Progenitor cell of endocrine pancreas (in vitro differentiated cells): ENCODE data around the gene MBNL1. TPM values are rescaled to one million over a fixed set of nuclear protein-coding genes. Genes with fewer than 3 reads are reported as not detected.

Experiments used
- DNase-seq: peaks from one replicate; pipeline ENCODE4 v3.0.0; 2021; ENCODE audit warnings: low spot score; ENCODE audit not compliant: unreplicated experiment
- H3K27ac Mint-ChIP-seq: 2 replicates; pipeline ENCODE4 v1.8.0; 2021; ENCODE audit warnings: mild to moderate bottlenecking, moderate library complexity, mixed read lengths
- H3K27me3 Mint-ChIP-seq: 2 replicates; pipeline ENCODE4 v1.8.0; 2021; ENCODE audit warnings: mixed read lengths
- H3K36me3 Mint-ChIP-seq: 2 replicates; pipeline ENCODE4 v1.8.0; 2022; ENCODE audit warnings: mixed read lengths; ENCODE audit not compliant: insufficient read depth
- H3K4me1 Mint-ChIP-seq: 2 replicates; pipeline ENCODE4 v1.8.0; 2021; ENCODE audit warnings: low read depth, mixed read lengths
- H3K4me3 Mint-ChIP-seq: 2 replicates; pipeline ENCODE4 v1.8.0; 2021; ENCODE audit warnings: low read depth, mild to moderate bottlenecking, moderate library complexity, mixed read lengths
- H3K9me3 Mint-ChIP-seq: 2 replicates; pipeline ENCODE4 v1.8.0; 2021; ENCODE audit warnings: low read depth, mixed read lengths
- CTCF ChIP-seq: fragments of 200-600 bp; sonication (generic); IDR thresholded peaks from one replicate; pipeline ENCODE4 v1.5.0; 2021; ENCODE audit warnings: antibody characterized with exemption, mild to moderate bottlenecking; ENCODE audit not compliant: unreplicated experiment
- total RNA-seq: library from RNA; stranded (reverse); gene quantifications from 2 replicates; pipeline ENCODE4 v1.2.1, GENCODE V29; 2021

The MBNL1 gene
- total RNA-seq, 1 donor from 2014 or later, result 29.4 TPM

GRCh38 chr3:152309031-152309430 is 40.3 kb downstream of the MBNL1 start:
- Mint-ChIP-seq H3K36me3 (no peaks in the 10 kb centered on the region), H3K27ac (no peak overlapping the region), H3K27me3 (no peaks in the 10 kb centered on the region), H3K9me3 (no peaks in the 10 kb centered on the region), H3K4me3 (no peak overlapping the region), H3K4me1 (peaks cover 38% of the 10 kb centered on the region)
- DNase-seq, result no peak
- TF ChIP-seq CTCF, result no peak

GRCh38 chr3:152309535-152310307 is 41.0 kb downstream of the MBNL1 start:
- Mint-ChIP-seq H3K9me3 (no peaks in the 10 kb centered on the region), H3K27ac (no peak overlapping the region), H3K27me3 (no peaks in the 10 kb centered on the region), H3K4me1 (peaks cover 41% of the 10 kb centered on the region), H3K4me3 (no peak overlapping the region), H3K36me3 (no peaks in the 10 kb centered on the region)
- no peak for TF ChIP-seq CTCF
- no peak for DNase-seq

- Mint-ChIP-seq H3K27ac (no peak overlapping the region), H3K4me3 (no peak overlapping the region), H3K9me3 (no peaks in the 10 kb centered on the region)
Observed at GRCh38 chr3:152313430-152313829, 44.7 kb downstream of the MBNL1 start.

GRCh38 chr3:152313914-152314313 is 45.2 kb downstream of the MBNL1 start:
- no peaks in the 10 kb centered on the region for H3K27me3 Mint-ChIP-seq
- H3K4me1 Mint-ChIP-seq, result peaks cover 34% of the 10 kb centered on the region
- DNase-seq, result no peak
- no peaks in the 10 kb centered on the region for H3K36me3 Mint-ChIP-seq
- H3K27ac Mint-ChIP-seq, result no peak overlapping the region
- H3K4me3 Mint-ChIP-seq, result peak overlapping the region; percentile 24
- H3K9me3 Mint-ChIP-seq, result no peaks in the 10 kb centered on the region
- TF ChIP-seq CTCF, result no peak

More at GRCh38 chr3:152313430-152313829, 44.7 kb downstream of the MBNL1 start:
- Mint-ChIP-seq H3K36me3 (no peaks in the 10 kb centered on the region), H3K4me1 (peaks cover 34% of the 10 kb centered on the region), H3K27me3 (no peaks in the 10 kb centered on the region)
- TF ChIP-seq CTCF, result no peak
- no peak for DNase-seq

GRCh38 chr3:152314677-152315353 is 46.1 kb downstream of the MBNL1 start:
- Mint-ChIP-seq H3K4me1 (peaks cover 34% of the 10 kb centered on the region), H3K4me3 (no peak overlapping the region), H3K27ac (no peak overlapping the region), H3K36me3 (no peaks in the 10 kb centered on the region), H3K27me3 (no peaks in the 10 kb centered on the region), H3K9me3 (no peaks in the 10 kb centered on the region)
- no peak for DNase-seq
- TF ChIP-seq CTCF, result no peak
